ENCODE data around the gene HSPA12B. TPM values are rescaled to one million over a fixed set of nuclear protein-coding genes. Genes with fewer than 3 reads are reported as not detected.

HSPA12B gene
- total and polyA plus RNA-seq, 8 donors: 14.6 to 31.8 (median 22.9) TPM

GRCh38 chr20:3705970-3706739 lies 26.3 kb upstream of the HSPA12B start:
- Histone ChIP-seq H3K9me3 (no peaks in the 10 kb centered on the region), H3K4me1 (peaks cover 6 to 14% of the 10 kb centered on the region in 2 donors), H3K27me3 (no peaks in the 10 kb centered on the region), H3K36me3 (peaks cover 0 to 22% of the 10 kb centered on the region in 2 donors), H3K27ac (no peak overlapping the region), H3K4me3 (no peak overlapping the region)
- intact Hi-C loops (cut with DNase I): no loop called here
- DNase-seq (no peak), ATAC-seq (no peak)
- no peak for TF ChIP-seq CTCF (IDR thresholded peaks at IDR 0.05)

GRCh38 chr20:3706774-3707507 lies 25.5 kb upstream of the HSPA12B start:
- intact Hi-C loops (cut with DNase I): no loop called here
- ATAC-seq (peak; percentile 70), DNase-seq (no peak)
- Histone ChIP-seq H3K4me3 (no peak overlapping the region), H3K27ac (no peak overlapping the region), H3K27me3 (no peaks in the 10 kb centered on the region), H3K9me3 (no peaks in the 10 kb centered on the region), H3K4me1 (peaks cover 6 to 20% of the 10 kb centered on the region in 2 donors), H3K36me3 (peaks cover 0 to 22% of the 10 kb centered on the region in 2 donors)
- TF ChIP-seq CTCF (IDR thresholded peaks at IDR 0.05): no peak

- TF ChIP-seq CTCF (IDR thresholded peaks at IDR 0.05): no peak
- ATAC-seq: no peak
- no peak overlapping the region for H3K4me3 ChIP-seq
- H3K9me3 ChIP-seq: no peaks in the 10 kb centered on the region
- no peaks in the 10 kb centered on the region for H3K27me3 ChIP-seq
- H3K27ac ChIP-seq: no peak overlapping the region
- intact Hi-C loops (cut with DNase I): no loop called here
- no peak for DNase-seq
- peaks cover 0 to 22% of the 10 kb centered on the region in 2 donors for H3K36me3 ChIP-seq
- peaks cover 6 to 22% of the 10 kb centered on the region in 2 donors for H3K4me1 ChIP-seq
Observed at GRCh38 chr20:3707508-3707899, 25.0 kb upstream of the HSPA12B start.

- no peak for ATAC-seq
- intact Hi-C loops (cut with DNase I): no loop called here
- no peaks in the 10 kb centered on the region for H3K9me3 ChIP-seq
Observed at GRCh38 chr20:3710011-3710466, 22.4 kb upstream of the HSPA12B start.

More at GRCh38 chr20:3710011-3710466, 22.4 kb upstream of the HSPA12B start:
- Histone ChIP-seq H3K27me3 (no peaks in the 10 kb centered on the region), H3K27ac (peak overlapping the region in 1 of 2 donors; percentile 53), H3K4me3 (peak overlapping the region in 1 of 2 donors; percentile 35), H3K36me3 (peaks cover 0 to 15% of the 10 kb centered on the region in 2 donors), H3K4me1 (peaks cover 6 to 39% of the 10 kb centered on the region in 2 donors)
- TF ChIP-seq CTCF (IDR thresholded peaks at IDR 0.05): no peak
- no peak for DNase-seq

All from left lung (tissue), 10 donors.